Endothelial cell (in vitro differentiated cells): ENCODE results near the gene PHPT1. TPM values are rescaled to one million over a fixed set of nuclear protein-coding genes. Genes with fewer than 3 reads are reported as not detected.
"Not testable (repeated sequence)": the region's sequence is repeated elsewhere in the genome, so short reads cannot be mapped to it uniquely, and the experiment has no call there.

ENCODE experiments used
- DNase-seq: peaks from one replicate; pipeline ENCODE4 v3.0.0; 2021; ENCODE audit warnings: low spot score
- H3K27ac Mint-ChIP-seq: one replicate; pipeline ENCODE4 v1.8.0; 2021; ENCODE audit warnings: mixed read lengths, inconsistent platforms; ENCODE audit not compliant: unreplicated experiment
- H3K27me3 Mint-ChIP-seq: one replicate; pipeline ENCODE4 v1.8.0; 2021; ENCODE audit warnings: mild to moderate bottlenecking, moderate library complexity, mixed read lengths, inconsistent platforms; ENCODE audit not compliant: unreplicated experiment
- H3K36me3 Mint-ChIP-seq: one replicate; pipeline ENCODE4 v1.8.0; 2021; ENCODE audit warnings: mild to moderate bottlenecking, low read depth, mixed read lengths, inconsistent platforms; ENCODE audit not compliant: unreplicated experiment
- H3K4me1 Mint-ChIP-seq: one replicate; pipeline ENCODE4 v1.8.0; 2021; ENCODE audit warnings: mild to moderate bottlenecking, mixed read lengths, inconsistent platforms; ENCODE audit not compliant: unreplicated experiment
- H3K4me3 Mint-ChIP-seq: one replicate; pipeline ENCODE4 v1.8.0; 2021; ENCODE audit warnings: mild to moderate bottlenecking, mixed read lengths, inconsistent platforms; ENCODE audit not compliant: unreplicated experiment
- H3K9me3 Mint-ChIP-seq: one replicate; pipeline ENCODE4 v1.8.0; 2021; ENCODE audit warnings: mixed read lengths, inconsistent platforms; ENCODE audit not compliant: unreplicated experiment
- CTCF ChIP-seq: fragments of 200-600 bp; sonication (generic); IDR thresholded peaks from one replicate; pipeline ENCODE4 v1.5.0; 2021; ENCODE audit warnings: antibody characterized with exemption; ENCODE audit not compliant: unreplicated experiment
- total RNA-seq: library from RNA; stranded (reverse); fragmentation: NEBNext Ultra II Directional; extraction: Animal tissue kit (Norgen Biotek cat#: 25700); gene quantifications from one replicate; pipeline ENCODE4 v1.2.1, GENCODE V29; 2021; ENCODE audit not compliant: unreplicated experiment

PHPT1 gene
- total RNA-seq, 1 donor from 2014 or later: 134 TPM

DNA sequence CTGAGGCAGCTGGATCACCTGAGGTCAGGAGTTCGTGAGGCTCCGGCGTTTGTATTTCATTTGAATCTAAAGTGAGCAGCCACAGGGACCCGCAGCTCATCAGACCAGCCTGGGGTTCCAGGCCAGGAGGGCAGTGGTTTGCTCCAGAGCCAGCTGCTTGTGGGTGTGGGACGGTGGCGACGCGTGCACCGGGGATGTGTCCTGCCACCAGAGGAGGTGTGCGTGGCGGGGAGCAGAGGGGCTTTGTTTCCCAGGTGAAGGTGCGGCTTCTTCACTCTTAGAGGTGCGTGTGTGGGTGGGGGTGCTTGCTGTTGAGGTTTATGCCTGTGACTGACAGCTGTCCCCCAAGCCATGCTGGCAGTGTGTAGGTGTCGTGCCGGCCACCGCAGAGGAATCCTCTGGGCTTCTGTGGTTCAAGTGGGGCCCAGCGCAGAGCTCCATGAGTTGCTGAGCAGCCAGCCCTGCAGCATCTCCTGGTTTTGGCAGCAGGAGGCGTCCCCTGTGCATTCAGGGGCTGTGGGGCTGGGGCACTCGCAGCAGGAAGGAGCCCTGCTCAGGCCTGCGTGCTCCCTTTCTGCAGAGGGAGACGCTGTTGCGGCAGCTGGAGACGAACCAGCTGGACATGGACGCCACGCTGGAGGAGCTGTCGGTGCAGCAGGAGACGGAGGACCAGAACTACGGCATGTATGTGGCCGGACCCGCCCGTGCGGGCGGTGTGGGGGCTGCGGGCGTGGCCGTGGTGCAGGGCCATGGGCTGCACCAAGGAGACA, 13.9 kb upstream of the PHPT1 start:
- Mint-ChIP-seq H3K4me3 (no peak overlapping the region), H3K36me3 (peaks cover 17% of the 10 kb centered on the region), H3K27ac (no peak overlapping the region)

DNA sequence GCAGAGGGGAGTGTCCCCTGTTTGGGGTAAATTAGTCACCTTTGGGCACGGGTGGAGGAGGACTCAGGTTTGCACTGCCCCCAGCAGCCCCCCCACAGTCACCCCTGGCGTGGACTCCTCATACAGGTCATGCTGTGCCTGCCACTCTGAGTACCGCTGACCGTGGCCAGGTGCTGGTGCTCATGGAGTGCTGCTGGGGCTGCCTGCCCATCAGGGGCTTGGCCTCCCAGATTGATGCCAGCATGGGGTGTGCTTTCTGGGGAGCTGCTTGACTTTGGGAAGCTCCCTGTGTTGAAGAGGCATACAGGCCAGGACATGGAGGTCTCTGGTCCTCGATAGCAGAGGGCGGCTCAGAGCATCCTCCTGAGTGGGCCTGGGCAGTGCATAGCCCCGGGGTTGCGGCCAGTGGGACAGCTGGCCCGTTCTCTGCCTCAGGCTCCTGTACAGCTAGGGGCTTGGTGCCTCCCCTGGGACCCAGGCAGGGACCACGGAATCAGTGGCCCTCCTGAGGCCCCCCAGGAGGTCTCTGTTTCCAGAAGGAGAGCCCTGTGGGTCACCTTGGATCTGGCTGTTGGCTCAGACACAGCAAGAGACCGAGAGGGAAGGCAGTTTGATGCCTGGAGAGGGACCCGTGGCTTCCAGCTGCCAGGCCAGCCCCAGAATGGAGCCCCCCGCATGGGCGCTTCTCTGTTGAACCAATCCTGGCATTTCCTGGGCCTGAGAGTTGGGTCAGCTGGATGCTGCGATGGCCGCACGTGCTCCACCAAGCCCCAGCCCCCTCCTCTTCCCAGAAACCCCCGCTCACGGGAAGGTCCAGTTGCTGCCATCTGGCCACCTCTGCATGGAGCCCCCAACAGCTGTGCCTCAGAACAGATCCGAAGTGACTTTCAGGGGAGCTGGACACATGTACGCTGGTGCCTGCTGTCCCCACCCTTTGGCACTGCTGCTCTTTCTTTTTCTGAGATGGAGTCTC, 13.0 kb upstream of the PHPT1 start:
- no peak for DNase-seq
- H3K27me3 Mint-ChIP-seq: peaks cover 13% of the 10 kb centered on the region
- no peaks in the 10 kb centered on the region for H3K9me3 Mint-ChIP-seq
- no peak overlapping the region for H3K27ac Mint-ChIP-seq
- no peaks in the 10 kb centered on the region for H3K4me1 Mint-ChIP-seq
- no peak overlapping the region for H3K4me3 Mint-ChIP-seq
- no peak for TF ChIP-seq CTCF
- H3K36me3 Mint-ChIP-seq: peaks cover 14% of the 10 kb centered on the region

More for the DNA sequence above, 13.9 kb upstream of the PHPT1 start:
- no peak for TF ChIP-seq CTCF
- H3K4me1 Mint-ChIP-seq: no peaks in the 10 kb centered on the region
- H3K27me3 Mint-ChIP-seq: peaks cover 13% of the 10 kb centered on the region
- no peaks in the 10 kb centered on the region for H3K9me3 Mint-ChIP-seq
- no peak for DNase-seq

DNA sequence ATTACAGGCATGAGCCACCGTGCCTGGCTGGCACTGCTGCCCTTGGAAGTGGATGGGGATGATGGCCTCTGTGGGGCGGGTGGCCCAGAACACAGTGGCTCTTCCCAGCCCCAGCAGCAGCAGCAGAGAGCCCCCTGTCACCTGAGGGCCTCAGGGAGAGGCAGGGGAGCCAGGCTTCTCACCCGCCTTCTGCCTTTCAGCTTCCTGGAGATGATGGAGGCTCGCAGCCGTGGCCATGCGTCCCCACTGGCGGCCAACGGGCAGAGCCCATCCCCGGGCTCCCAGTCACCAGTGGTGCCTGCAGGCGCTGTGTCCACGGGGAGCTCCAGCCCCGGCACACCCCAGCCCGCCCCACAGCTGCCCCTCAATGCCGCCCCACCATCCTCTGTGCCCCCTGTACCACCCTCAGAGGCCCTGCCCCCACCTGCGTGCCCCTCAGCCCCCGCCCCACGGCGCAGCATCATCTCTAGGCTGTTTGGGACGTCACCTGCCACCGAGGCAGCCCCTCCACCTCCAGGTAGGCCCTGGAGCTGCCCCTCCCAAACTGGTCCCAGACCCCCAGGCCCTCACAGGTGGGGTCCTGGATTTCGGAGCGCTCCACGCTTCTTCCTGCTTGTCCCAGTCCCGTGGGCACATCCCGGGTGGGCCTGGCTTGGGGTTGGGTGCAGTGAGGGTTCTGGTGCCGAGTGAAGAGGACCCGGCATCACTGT, 11.9 kb upstream of the PHPT1 start:
- H3K27ac Mint-ChIP-seq: no peak overlapping the region
- H3K36me3 Mint-ChIP-seq: peaks cover 10% of the 10 kb centered on the region
- H3K4me3 Mint-ChIP-seq: no peak overlapping the region
- TF ChIP-seq CTCF: no peak
- no peaks in the 10 kb centered on the region for H3K4me1 Mint-ChIP-seq
- peaks cover 13% of the 10 kb centered on the region for H3K27me3 Mint-ChIP-seq
- no peaks in the 10 kb centered on the region for H3K9me3 Mint-ChIP-seq
- DNase-seq: no peak

- peaks cover 13% of the 10 kb centered on the region for H3K27me3 Mint-ChIP-seq
- not testable (repeated sequence) for H3K36me3 Mint-ChIP-seq, H3K27ac Mint-ChIP-seq, H3K9me3 Mint-ChIP-seq, DNase-seq, H3K4me3 Mint-ChIP-seq, H3K4me1 Mint-ChIP-seq
Measured at GRCh38 chr9:136837856-136838277, 11.3 kb upstream of the PHPT1 start.
